NT2/D1 (cell line): Measurements from ENCODE around the gene MASP1.

Experiments
- YY1 ChIP-seq: IDR thresholded peaks from 2 replicates; pipeline ENCODE4 v1.6.1; 2011; ENCODE audit not compliant: insufficient read length, insufficient read depth
- ZNF274 ChIP-seq: IDR thresholded peaks from 2 replicates; pipeline ENCODE4 v1.6.1; 2011; ENCODE audit warnings: mild to moderate bottlenecking, low read depth, low read length

DNA sequence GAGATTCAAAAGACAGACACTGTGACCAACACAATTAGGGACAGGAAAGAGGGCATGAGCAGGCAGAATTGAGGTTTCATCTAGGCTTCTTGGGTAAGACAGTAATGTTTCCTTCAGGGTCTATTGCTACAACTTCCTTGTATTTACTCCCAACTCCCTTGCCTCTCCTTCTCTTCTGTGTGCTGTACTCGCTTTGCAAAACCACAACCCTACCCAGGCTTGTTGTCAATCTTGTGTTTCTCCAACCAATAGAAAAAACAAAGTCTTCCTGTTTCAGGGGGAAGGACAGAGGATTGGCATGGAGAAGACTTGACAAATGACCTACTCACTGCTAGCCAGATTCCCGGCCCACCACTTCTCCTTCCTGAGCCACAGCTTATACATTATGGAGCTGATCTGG, 36.3 kb upstream of the MASP1 start:
- TF ChIP-seq YY1 (no peak), ZNF274 (no peak)
